Heart left ventricle (tissue), 13 donors: ENCODE results near the gene CSNK1G1.

Experiments used
- CTCF ChIP-seq, 12 donors: fragments of 200-600 bp; sonication (generic) in 4 of 12; IDR thresholded peaks; one replicate each; pipeline versions ENCODE4 v1.5.0 to v1.8.0; 2018 to 2022; ENCODE audit warnings: antibody characterized with exemption in 12 of 12, mild to moderate bottlenecking in 5 of 12
- POLR2A ChIP-seq, 2 donors: fragments of 450-650 bp; IDR thresholded peaks; one replicate each; pipeline ENCODE4 v1.6.1; 2017; ENCODE audit warnings: antibody characterized with exemption in 2 of 2, mild to moderate bottlenecking in 2 of 2, moderate library complexity in 2 of 2
- donor health status: ischemic (EF 13 %, LVEDD 7.1; RV severe dilation, severe dysfunction).
- donor health status: DM: no; HTN: yes; CAD: no.
- donor health status: DM: no; HTN: no; CAD: no.
- donor health status: ischemic (EF 25% LVEDD 6.9; RV normal size, moderate dysfunction).
- donor health status: ischemic (EF 25% LVEDD 5.7; RV mildly dilated, moderate dysfunction).
- donor health status: ischemic (EF 35%, LVEDD 5.7; RV mildly dilated, moderate dysfunction).
- donor health status: nonischemic (EF 11% LVEDD 7.7; RV severe dilation, severe dysfunction).
- donor health status: DM: yes; HTN: yes; CAD: no.
- donor health status: PGD.
- donor health status: ischemic (EF 29% LVEDD 5.4; RV normal size, mild dysfunction).
- donor health status: nonischemic (EF 23%, LVEDD 6.1; RV moderate dilation, normal function).

GRCh38 chr15:64151727-64152506 is 204.1 kb downstream of the CSNK1G1 start, which contains the start of gene SNX22:
- no peak for TF ChIP-seq CTCF (IDR thresholded peaks at IDR 0.05)
- no peak for TF ChIP-seq POLR2A (IDR thresholded peaks at IDR 0.05)
